AG04449 (cell line): ENCODE measurements around the gene JPH2.

Experiments used
- CTCF ChIA-PET: fragments of 350-600 bp; formaldehyde crosslinking; extraction: SDS; loops from one replicate; lab custom pipeline; 2021; ENCODE audit warnings: antibody characterized with exemption; lab: Yijun Ruan, JAX
- POLR2A ChIA-PET: fragments of 400-600, 350-600 bp; formaldehyde crosslinking; extraction: SDS; loops from one replicate; lab custom pipeline; 2020; ENCODE audit warnings: antibody characterized with exemption, inconsistent platforms; lab: Yijun Ruan, JAX
- DNase-seq: peaks from one replicate; pipeline ENCODE4 v3.0.0-alpha.2; 2010; ENCODE audit warnings: low read depth, low spot score
- H3K4me3 ChIP-seq: 2 replicates; pipeline ENCODE4 v1.5.1; 2011; ENCODE audit warnings: low read depth, mild to moderate bottlenecking, control low read depth, low read length
- TF ChIP-seq, protein P1 (sequence below): IDR thresholded peaks from one replicate; pipeline ENCODE4 v1.5.1; 2011; ENCODE audit warnings: mild to moderate bottlenecking, moderate library complexity, low read length, control low read depth, inconsistent platforms; ENCODE audit not compliant: insufficient read depth; ENCODE audit errors: missing control alignments

Gene JPH2

GRCh38 chr20:44153636-44154043 is 33.3 kb downstream of the JPH2 start:
- H3K4me3 ChIP-seq: no peak overlapping the region
- peak; percentile 16 for DNase-seq
- POLR2A ChIA-PET: interaction anchor here (1.0 to 1.6 kb wide), 2 partner anchors 23 to 34 kb away, joined by 3 to 6 read pairs; partner anchors contain the start of gene JPH2
- CTCF ChIA-PET: interaction anchor here (1.0 to 3.6 kb wide), 6 partner anchors 10 to 37 kb away, joined by 5 to 29 read pairs (median 12); no protein-coding TSS in a partner anchor
- TF ChIP-seq, protein P1, sequence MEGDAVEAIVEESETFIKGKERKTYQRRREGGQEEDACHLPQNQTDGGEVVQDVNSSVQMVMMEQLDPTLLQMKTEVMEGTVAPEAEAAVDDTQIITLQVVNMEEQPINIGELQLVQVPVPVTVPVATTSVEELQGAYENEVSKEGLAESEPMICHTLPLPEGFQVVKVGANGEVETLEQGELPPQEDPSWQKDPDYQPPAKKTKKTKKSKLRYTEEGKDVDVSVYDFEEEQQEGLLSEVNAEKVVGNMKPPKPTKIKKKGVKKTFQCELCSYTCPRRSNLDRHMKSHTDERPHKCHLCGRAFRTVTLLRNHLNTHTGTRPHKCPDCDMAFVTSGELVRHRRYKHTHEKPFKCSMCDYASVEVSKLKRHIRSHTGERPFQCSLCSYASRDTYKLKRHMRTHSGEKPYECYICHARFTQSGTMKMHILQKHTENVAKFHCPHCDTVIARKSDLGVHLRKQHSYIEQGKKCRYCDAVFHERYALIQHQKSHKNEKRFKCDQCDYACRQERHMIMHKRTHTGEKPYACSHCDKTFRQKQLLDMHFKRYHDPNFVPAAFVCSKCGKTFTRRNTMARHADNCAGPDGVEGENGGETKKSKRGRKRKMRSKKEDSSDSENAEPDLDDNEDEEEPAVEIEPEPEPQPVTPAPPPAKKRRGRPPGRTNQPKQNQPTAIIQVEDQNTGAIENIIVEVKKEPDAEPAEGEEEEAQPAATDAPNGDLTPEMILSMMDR: no peak

DNA sequence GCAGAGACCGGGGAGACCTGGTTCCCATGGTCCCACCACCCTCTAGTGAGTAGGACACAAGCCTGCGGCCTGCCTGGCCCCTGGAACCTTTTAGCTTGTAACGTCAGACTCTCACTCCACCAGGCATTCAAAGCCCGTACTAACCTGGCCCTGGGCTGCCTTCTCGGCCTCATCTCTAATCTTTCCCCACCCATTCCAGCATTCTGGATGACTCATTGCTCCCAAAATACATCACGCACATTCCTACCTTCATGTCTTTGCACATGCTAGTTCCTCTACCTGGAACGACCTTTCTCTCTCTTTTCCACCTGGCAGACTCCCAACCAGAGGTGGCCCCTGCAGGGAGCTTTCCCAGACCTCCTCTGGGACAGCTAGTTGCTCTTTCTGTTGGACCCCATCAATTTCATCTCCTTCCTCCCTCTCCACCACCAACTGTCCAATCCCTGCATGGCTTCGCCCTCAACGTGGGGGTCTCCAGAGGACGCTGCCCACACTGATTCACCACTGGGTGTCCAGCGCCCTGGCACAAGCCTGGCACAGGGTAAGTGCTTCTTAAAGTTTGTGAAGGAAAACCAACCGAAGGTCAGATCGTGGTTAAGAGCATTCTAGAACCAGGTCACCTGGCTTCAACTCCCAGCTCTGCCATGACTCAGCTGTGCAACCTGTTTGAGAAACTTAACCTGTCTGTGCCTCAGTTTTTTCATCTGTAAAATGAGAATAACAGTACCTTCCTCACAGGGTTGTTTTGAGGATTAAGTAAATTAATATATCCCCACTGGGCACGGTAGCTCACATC is 35.2 kb downstream of the JPH2 start:
- TF ChIP-seq, protein P1: no peak
- ChIA-PET CTCF (interaction anchor here (0.9 to 2.6 kb wide), 2 partner anchors 35 to 38 kb away, joined by 3 to 10 read pairs; no protein-coding TSS in a partner anchor), POLR2A (no interaction called here)
- no peak for DNase-seq
- H3K4me3 ChIP-seq: no peak overlapping the region

DNA sequence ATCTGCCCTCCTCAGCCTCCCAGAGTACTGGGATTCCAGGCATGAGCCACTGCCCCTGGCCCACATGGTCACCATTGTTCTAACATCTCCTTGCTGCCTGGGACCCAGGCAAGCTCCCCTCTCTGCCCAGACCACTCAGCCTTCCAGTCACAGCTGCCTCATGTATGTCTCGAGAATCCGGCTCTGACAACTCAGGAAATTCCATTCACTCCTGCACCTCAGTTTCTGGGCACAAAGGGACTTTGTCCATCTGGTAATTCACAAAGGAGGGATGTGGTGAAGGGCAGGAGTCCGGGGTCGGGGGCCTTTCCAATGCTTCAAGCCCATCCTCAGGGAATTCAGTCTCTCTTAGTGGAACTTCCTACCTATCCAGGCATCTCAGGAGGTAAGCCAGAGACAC is 40.7 kb downstream of the JPH2 start:
- POLR2A ChIA-PET: interaction anchor here (0.9 kb wide), 1 partner anchor 41 kb away, joined by 3 read pairs; no protein-coding TSS in a partner anchor
- CTCF ChIA-PET: interaction anchor here (1.4 kb wide), 1 partner anchor 29 kb away, joined by 5 read pairs; no protein-coding TSS in a partner anchor
- no peak for DNase-seq
- H3K4me3 ChIP-seq: no peak overlapping the region
- TF ChIP-seq, protein P1: no peak

- ChIA-PET POLR2A (interaction anchor here (0.9 kb wide), 1 partner anchor 42 kb away, joined by 3 read pairs; no protein-coding TSS in a partner anchor), CTCF (interaction anchor here (1.1 to 3.1 kb wide), 5 partner anchors 9 to 45 kb away, joined by 3 to 13 read pairs (median 5); no protein-coding TSS in a partner anchor)
- no peak for DNase-seq
- TF ChIP-seq, protein P1: no peak
- H3K4me3 ChIP-seq: no peak overlapping the region
Observed at GRCh38 chr20:44145131-44145775, 41.7 kb downstream of the JPH2 start.

DNA sequence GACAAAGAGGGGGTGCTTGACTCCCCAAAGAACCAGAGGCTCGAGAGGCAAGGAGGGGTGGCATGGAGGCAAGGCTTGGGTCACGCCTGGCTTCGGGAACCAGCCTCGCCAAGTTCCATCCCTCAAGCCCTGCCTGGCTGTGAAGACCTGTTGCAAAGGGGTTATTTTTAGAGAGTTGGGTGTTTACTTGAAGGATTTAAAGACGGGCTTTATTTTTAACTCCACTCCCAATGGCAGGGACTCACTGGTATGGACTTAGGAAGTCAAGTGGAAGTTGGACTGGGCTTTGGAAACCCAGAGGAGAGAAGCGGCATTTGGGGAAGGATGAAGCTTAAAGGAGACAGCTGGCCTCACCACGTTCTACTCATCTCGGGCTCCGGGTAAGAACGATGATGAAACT is 43.1 kb downstream of the JPH2 start:
- TF ChIP-seq, protein P1: no peak
- H3K4me3 ChIP-seq: no peak overlapping the region
- ChIA-PET CTCF (interaction anchor here (2.9 to 3.1 kb wide), 2 partner anchors 10 to 47 kb away, joined by 11 to 13 read pairs; no protein-coding TSS in a partner anchor), POLR2A (no interaction called here)
- DNase-seq: no peak

GRCh38 chr20:44142413-44142812 is 44.6 kb downstream of the JPH2 start:
- no peak overlapping the region for H3K4me3 ChIP-seq
- TF ChIP-seq, protein P1: no peak
- POLR2A ChIA-PET: no interaction called here
- CTCF ChIA-PET: interaction anchor here (1.4 to 2.9 kb wide), 3 partner anchors 12 to 48 kb away, joined by 5 to 11 read pairs (median 5); no protein-coding TSS in a partner anchor
- DNase-seq: peak; percentile 44
